HEK293T (cell line): ENCODE data around the gene BMP7.

Experiments used
- ARNT ChIP-seq: fragments of 450-650 bp; IDR thresholded peaks from 2 replicates; pipeline ENCODE4 v1.6.1; 2017; ENCODE audit warnings: mild to moderate bottlenecking
- BHLHE40 ChIP-seq: fragments of 450-650 bp; IDR thresholded peaks from 2 replicates; pipeline ENCODE4 v1.6.1; 2016; ENCODE audit warnings: mild to moderate bottlenecking, moderate library complexity, borderline replicate concordance
- CTBP1 ChIP-seq: fragments of 450-650 bp; IDR thresholded peaks from 2 replicates; pipeline ENCODE4 v1.6.1; 2016; ENCODE audit warnings: borderline replicate concordance
- ELF4 ChIP-seq: fragments of 450-650 bp; IDR thresholded peaks from 2 replicates; pipeline ENCODE4 v1.6.1; 2017; ENCODE audit warnings: antibody characterized with exemption
- FOXA1 ChIP-seq: fragments of 450-650 bp; IDR thresholded peaks from 2 replicates; pipeline ENCODE4 v1.6.1; 2016; ENCODE audit warnings: mild to moderate bottlenecking
- FOXK2 ChIP-seq: fragments of 450-650 bp; IDR thresholded peaks from 2 replicates; pipeline ENCODE4 v1.6.1; 2016; ENCODE audit warnings: mild to moderate bottlenecking
- FOXM1 ChIP-seq: fragments of 450-650 bp; IDR thresholded peaks from 2 replicates; pipeline ENCODE4 v1.6.1; 2017; ENCODE audit warnings: mild to moderate bottlenecking, borderline replicate concordance
- HDGF ChIP-seq: fragments of 450-650 bp; IDR thresholded peaks from 2 replicates; pipeline ENCODE4 v1.6.1; 2017; ENCODE audit warnings: antibody characterized with exemption, borderline replicate concordance
- NFRKB ChIP-seq: fragments of 450-650 bp; IDR thresholded peaks from 2 replicates; pipeline ENCODE4 v1.6.1; 2016; ENCODE audit warnings: mild to moderate bottlenecking, moderate library complexity
- SP1 ChIP-seq: fragments of 450-650 bp; IDR thresholded peaks from 2 replicates; pipeline ENCODE4 v1.6.1; 2017
- SUZ12 ChIP-seq: fragments of 450-650 bp; IDR thresholded peaks from 2 replicates; pipeline ENCODE4 v1.6.1; 2016; ENCODE audit warnings: mild to moderate bottlenecking
- TARDBP ChIP-seq: fragments of 450-650 bp; IDR thresholded peaks from 2 replicates; pipeline ENCODE4 v1.6.1; 2016
- ZNF384 ChIP-seq: fragments of 450-650 bp; IDR thresholded peaks from 2 replicates; pipeline ENCODE4 v1.6.1; 2016
- TF ChIP-seq, protein P1 (sequence below): fragments of 450-650 bp; IDR thresholded peaks from 2 replicates; pipeline ENCODE4 v1.6.1; 2016

GRCh38 chr20:57276221-57276620 lies 9.8 kb upstream of the BMP7 start:
- TF ChIP-seq TARDBP (no peak), FOXM1 (no peak), SUZ12 (no peak), CTBP1 (no peak), FOXA1 (no peak), ZNF384 (no peak), SP1 (no peak), BHLHE40 (no peak), ELF4 (no peak), NFRKB (no peak), ARNT (no peak), HDGF (no peak), FOXK2 (no peak)
- TF ChIP-seq, protein P1, sequence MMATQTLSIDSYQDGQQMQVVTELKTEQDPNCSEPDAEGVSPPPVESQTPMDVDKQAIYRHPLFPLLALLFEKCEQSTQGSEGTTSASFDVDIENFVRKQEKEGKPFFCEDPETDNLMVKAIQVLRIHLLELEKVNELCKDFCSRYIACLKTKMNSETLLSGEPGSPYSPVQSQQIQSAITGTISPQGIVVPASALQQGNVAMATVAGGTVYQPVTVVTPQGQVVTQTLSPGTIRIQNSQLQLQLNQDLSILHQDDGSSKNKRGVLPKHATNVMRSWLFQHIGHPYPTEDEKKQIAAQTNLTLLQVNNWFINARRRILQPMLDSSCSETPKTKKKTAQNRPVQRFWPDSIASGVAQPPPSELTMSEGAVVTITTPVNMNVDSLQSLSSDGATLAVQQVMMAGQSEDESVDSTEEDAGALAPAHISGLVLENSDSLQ = no peak
